H54 (cell line): ENCODE results near the gene S100A9.
"Not testable (repeated sequence)": the region's sequence is repeated elsewhere in the genome, so short reads cannot be mapped to it uniquely, and the experiment has no call there.

Source experiments
- DNase-seq: peaks from one replicate; pipeline ENCODE4 v3.0.0; 2011; ENCODE audit warnings: low spot score, mixed read lengths; ENCODE audit not compliant: insufficient read length
- FAIRE-seq: peaks from 3 replicates; lab custom pipeline; 2011; peaks lifted over from hg19 to GRCh38; lab: Jason Lieb, UNC
- POLR2A ChIP-seq: IDR thresholded peaks from 2 replicates; pipeline ENCODE4 v1.6.1; 2011; ENCODE audit warnings: low read depth, mild to moderate bottlenecking, low read length

S100A9 gene

DNA sequence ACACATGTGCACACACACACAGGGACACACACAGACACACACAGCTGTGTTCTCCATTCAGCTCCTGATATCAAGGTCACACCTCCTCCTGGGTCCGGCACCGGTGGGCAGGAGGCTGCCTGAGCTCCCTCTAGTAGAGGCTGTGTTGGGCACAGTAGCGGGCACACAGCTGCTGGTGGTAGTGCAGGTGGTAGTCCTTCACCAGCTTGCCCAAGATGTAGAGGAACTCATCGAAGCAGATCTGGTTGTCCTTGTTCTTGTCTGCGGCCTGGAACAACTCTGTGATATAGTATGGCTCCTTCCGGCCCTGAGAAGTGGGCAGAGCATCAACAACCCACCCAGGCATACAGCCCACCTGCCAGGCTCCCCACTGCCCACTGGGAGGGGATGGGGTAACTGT, 38.8 kb downstream of the S100A9 start:
- no peak for FAIRE-seq

DNA sequence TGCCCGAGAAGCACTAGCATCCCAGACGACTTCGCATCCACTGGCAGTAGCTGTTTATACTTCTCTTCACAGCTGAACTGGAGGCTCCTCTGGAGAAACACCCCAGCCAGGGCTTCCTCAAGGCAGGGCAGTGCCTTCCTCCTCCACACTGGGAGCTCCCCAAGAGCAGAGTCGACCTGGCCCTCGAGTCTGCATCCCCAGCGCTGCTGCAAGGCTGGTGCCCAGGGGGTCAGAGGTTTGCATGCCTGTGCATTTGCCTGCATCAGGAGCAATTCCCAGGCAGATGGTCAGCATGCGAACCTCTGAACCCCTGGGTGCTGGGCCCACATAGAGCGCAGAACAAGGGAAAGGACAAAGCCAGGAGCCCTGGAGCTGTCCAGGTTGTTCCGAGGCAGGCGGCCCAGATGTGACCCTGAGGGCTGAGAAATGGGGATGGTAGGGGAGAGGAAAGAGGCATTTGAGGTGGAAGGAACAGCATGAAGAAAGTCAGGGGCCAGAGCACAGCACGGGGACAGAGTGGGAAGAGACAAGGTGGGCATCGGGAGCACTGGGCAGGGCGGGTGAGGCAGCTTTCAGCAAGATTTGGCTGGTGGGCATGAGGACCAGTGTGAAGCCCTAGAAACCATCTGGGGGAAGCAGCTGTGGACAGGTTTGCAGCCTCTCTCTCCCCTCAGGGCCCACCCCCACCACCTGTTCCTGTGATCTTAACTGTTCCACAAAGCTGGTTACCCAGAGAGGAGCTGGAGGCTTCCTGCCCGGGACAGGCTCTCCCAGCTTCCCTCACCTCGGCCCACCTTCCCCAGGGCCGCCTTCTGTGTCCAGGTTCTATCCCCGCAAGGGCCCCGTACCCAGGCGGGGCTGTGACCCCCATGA, 39.6 kb downstream of the S100A9 start:
- TF ChIP-seq POLR2A = no peak
- FAIRE-seq (no peak), DNase-seq (no peak)

More for the DNA sequence above, 38.8 kb downstream of the S100A9 start:
- no peak for TF ChIP-seq POLR2A
- DNase-seq = no peak

DNA sequence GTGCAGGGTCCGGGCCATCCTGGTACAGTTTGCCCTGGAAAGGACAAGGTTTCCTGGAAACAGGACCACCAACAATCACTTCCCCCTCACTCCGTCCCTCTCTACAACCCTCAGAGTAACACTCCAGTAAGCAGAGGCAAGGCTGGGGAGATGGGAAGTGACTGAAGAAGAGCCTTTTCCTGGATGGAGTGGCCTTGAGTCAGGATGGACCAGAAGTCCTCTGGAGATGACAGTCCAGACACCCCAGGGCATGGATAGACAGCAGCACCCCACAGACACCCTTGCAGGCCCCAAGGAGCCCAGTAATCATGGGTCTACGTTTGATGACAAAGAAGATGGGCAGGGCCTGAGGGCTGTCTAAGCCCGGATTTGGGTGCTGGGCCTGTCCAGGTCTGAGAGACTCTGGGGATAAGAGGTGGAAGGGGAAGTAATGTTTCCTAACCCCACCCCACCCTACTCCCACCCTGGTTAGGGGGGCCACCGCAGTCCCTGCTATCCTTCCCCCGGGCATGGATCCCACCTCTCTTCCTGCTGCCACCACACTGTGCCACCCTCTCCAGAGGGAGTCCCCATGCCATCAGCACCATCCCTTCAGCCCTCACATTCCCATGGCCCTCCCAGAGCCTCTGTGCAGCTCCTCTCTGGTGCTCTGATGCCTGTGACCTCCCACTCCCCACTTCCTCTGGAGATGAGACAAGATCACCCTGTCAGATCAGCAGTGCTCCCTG, 40.4 kb downstream of the S100A9 start:
- DNase-seq = no peak
- TF ChIP-seq POLR2A = no peak
- no peak for FAIRE-seq

DNA sequence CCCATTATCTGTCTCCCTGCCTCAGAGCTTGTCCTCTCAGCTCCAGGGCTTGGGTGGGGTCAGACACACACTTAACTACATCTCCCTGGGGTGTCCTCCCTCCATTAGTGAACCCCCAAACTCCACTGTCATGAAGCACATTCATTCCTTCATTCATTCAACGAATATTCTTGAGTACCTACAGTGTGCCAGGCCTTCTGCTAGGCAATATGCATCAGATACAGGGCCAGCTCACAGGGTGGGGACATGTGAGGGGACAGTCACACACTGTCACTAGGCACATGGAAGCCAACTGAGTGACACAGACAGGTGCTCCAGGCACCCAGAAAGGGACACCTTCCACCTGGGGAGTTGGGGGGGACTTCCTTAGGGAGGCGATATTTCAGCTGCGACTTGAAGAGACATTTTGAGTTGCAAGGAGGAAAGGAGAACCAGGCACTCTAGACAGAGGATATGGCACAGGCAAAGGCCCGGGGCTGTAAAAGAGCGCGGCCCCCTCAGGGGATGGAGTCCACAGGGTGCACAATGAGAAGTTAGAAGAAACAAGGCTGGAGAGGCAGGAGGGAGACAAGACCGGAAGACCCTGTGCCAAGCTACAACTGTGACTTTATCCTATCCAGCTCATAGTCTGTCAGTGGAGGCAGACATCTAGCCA, 41.9 kb downstream of the S100A9 start:
- no peak for TF ChIP-seq POLR2A
- DNase-seq (no peak), FAIRE-seq (no peak)

DNA sequence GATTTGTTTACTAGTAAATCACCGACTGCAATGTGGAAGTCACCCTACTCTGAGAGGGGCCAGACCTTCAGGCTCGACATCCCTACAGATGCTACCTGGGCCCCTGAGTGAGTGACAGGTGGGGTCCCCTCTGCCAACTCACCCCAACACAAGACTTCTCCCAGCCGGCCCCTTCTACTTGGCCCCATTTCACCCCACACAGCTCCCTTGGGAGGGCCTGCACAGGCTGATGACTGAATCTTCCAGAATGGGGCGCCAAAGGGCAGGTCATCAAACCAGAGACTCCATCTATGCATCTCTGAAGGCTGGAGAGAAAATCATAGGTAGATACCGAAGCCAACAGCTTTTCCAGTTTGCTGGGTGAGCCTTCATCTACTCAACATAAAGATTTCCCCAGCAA, 42.6 kb downstream of the S100A9 start:
- DNase-seq (no peak), FAIRE-seq (no peak)

DNA sequence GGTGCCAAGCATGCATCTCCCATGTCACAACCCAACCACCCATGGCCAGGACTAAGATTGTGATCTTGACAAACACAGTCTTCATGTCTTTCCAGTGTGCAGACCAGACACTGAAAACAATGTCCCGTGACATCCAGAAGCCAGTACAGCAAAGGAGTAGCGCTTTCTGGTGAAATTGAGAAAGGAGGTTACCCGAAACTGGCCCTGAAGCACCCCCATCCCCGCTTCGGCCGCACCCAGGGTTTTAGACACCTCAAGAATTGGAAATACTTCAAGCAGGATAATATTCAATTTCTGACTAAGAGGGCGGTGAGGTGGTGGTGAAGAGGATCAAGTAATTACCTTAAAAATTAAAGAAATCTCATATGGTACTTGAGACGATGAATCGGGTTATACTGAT, 43.8 kb downstream of the S100A9 start:
- FAIRE-seq (no peak), DNase-seq (no peak)
- TF ChIP-seq POLR2A = no peak

More for the DNA sequence above, 42.6 kb downstream of the S100A9 start:
- no peak for TF ChIP-seq POLR2A

DNA sequence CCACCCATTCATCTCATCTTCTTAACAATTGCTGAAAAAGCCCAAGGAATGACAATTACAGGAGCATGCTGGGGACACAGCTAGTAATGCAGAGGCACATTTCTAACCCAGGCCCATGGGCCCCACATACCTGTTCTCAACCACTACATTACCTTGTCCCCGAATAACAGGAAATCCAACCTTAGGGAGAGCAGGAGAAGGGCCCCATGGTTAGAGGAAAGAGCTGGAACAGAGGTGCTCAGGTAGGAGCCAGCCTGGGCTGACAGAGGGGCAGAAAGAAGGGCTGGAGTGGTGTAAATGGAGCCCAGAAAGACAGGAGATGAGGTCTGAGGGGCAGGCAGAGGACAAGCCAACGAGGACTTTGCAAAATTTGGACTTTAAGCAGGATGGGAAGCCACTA, 44.6 kb downstream of the S100A9 start:
- no peak for TF ChIP-seq POLR2A
- FAIRE-seq (no peak), DNase-seq (no peak)

DNA sequence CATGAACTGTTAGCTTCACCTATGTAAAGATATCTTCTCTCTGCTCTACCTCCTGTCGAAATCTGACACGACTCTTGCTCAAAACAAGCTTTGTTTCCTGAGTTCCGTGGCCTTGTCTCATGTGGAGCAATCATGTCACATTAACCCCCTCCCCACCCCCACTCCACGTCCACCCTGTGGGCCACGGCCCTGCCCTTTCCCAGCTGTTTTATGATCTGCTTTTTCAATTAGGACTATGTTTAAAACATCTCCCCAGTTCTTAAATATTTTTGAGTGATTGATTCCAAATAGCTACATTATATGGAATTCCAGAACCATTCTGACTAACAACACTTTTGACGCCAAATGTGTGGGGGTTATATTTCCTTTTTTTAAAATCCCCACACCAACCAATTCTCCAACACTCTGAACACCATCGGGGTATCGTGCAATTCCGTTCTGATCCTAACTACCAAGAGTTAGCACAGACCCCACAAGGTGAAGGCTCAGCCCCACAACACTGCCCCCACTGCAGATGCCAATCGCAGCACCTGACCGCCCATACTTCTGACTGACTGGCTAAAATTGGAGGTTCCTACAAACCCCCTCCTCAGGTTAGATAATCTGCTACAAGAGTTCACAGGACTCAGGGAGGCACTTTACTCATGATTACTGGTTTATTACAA, 45.9 kb downstream of the S100A9 start:
- no peak for TF ChIP-seq POLR2A
- DNase-seq (no peak), FAIRE-seq (no peak)

DNA sequence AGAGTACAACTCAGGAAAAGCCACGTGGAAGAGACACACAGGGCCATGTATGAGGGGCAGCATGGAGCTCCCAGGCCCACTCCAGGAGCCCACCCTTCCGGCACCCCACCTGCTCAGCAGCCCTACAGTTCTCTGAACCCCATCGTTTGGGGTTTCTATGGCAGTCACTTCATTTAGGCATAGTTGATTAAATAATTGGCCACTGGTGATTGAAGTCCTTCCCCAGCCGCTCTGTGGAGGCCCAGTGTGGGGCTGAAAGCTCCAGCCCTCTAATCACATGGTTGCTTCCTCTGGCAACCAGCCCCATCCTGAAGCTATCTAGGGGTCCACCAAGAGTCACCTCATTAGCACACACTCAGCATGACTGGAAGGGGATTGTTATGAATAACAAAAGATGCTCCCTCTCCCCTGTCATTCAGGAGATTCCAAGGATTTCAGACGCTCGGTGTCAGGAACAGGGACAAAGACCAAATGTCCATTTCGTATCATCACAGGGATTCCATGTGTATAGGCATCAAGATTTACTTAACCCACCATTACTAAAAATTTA, 46.5 kb downstream of the S100A9 start:
- FAIRE-seq = no peak
- no peak for TF ChIP-seq POLR2A
- no peak for DNase-seq

DNA sequence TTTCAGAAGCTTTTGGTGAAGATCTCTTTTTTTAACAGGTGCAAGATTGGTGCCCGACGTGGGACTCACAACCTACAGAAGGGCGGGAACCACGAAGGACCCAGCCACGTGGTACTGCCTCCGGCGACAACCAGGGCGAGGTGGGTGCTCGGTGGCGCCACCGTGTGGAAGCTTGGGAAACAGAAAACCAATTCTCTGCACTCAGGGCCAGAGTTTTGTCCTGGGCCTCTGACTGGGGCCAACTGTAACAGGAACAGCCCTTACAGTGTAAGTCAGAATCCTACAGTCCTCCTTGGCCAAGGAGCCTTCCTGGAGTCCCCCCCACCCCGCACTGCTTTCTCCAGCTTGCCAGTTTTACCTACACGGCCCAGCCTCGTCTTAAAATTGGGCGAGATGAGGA, 47.1 kb downstream of the S100A9 start:
- no peak for TF ChIP-seq POLR2A
- DNase-seq = peak; percentile 43
- FAIRE-seq = no peak

DNA sequence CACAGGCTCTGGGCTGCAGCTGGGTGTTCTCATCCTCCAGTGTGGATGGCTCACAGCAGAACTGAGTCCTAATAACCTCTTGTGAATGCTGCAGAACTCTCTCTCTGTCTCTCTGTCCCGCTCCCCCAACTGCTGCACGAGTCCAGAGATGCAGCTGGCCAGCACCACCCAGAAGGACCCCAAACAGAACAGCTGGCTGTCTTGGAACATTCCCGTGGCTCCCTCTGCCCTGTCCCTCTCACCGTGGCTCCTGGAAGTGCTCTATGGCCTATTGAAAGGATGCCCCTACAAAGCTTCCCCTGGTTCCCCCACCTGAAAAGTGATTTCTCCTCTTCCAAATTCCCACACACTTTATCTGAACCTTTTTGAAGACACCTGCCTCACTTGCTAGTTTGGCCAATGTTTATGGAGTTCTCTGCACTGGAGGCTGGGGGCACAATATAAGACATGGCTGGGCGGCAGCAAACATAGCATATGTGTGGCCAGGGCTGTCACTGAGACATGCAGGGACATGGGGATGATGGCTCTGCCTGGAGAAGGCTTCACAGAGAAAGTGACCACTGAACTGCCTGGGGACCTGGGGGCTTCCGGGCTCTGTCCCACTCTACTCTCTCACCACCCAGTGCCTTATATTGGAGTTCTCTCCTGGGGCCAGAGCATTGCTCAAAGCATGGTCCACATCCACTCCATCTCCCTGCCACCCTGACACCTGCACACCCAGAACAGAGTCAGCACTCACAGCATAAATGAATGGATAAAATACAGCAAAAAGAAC, 48.4 kb downstream of the S100A9 start:
- not testable (repeated sequence) for DNase-seq, FAIRE-seq

DNA sequence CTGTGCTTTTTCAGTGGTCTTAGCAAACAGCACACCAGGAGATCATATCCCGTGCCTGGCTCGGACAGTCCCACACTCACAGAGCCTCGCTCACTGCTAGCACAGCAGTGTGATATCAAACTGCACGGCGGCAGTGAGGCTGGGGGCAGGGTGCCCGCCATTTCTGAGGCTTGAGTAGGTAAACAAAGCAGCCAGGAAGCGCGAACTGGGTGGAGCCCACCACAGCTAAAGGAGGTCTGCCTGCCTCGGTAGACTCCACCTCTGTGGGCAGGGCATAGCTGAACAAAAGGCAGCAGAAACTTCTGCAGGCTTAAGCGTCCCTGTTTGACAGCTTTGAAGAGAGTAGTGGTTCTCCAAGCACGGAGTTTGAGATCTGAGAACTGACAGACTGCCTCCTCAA, 49.6 kb downstream of the S100A9 start:
- not testable (repeated sequence) for FAIRE-seq

More for the DNA sequence above, 49.6 kb downstream of the S100A9 start:
- DNase-seq = not testable (repeated sequence)
